ENCODE measurements around the gene LARP1.

The LARP1 gene

DNA sequence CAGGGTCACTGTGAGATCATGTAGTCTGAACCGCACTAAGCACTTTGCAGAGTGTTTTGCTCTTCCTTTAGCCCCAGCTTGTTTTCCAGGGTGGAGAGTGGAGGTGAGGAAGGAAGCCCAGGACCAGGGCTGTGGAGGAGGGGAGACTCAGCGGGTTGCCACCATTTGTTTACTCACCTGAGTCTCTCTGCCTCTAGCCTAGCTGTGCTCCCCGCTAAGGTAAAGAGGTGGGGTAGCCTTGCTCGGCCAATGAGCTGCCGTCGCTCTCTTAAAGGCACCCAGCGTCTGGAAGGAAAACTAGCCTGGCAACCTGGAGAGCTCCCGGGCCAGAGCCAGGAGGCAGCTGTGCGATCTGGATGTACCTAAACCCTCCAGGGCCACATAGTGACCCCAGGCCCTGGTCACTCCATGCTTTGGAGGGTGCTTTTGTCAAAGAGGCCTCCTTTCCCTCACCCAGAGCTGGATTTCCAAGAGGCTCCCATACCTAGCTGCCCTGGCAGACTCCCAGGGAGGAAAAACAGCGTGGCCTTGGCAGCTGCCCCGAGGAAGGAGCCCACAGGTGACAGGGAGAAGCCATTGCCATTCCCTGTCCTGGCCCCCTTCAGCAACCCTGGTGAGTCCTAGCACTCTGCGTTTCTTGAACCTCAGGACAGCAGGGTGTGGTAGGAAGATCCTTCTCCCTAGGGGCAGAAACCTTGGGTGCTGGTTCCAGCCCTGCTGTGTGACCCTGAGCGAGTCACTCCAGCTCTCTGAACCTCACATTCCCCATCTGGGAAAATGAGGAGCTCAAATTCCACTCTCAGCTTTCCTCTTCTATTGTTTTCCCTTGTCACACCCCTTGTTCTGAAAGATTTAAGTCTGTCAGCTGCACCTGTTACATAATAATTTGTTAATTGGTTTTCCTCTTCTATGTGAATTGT is 42.4 kb upstream of the LARP1 start:
- no peak for TF ChIP-seq EZH2phosphoT487 (conservative IDR thresholded peaks at IDR 0.05; ENCODE audit: low read length)
- TF ChIP-seq, protein P1, sequence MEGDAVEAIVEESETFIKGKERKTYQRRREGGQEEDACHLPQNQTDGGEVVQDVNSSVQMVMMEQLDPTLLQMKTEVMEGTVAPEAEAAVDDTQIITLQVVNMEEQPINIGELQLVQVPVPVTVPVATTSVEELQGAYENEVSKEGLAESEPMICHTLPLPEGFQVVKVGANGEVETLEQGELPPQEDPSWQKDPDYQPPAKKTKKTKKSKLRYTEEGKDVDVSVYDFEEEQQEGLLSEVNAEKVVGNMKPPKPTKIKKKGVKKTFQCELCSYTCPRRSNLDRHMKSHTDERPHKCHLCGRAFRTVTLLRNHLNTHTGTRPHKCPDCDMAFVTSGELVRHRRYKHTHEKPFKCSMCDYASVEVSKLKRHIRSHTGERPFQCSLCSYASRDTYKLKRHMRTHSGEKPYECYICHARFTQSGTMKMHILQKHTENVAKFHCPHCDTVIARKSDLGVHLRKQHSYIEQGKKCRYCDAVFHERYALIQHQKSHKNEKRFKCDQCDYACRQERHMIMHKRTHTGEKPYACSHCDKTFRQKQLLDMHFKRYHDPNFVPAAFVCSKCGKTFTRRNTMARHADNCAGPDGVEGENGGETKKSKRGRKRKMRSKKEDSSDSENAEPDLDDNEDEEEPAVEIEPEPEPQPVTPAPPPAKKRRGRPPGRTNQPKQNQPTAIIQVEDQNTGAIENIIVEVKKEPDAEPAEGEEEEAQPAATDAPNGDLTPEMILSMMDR (IDR thresholded peaks at IDR 0.05; ENCODE audit: insufficient read depth, low read length, poor library complexity, severe bottlenecking), result no peak
- Histone ChIP-seq H3K9me2 (replicated peaks; ENCODE audit: insufficient read depth, low read length) (no peaks in the 10 kb centered on the region), H3K27me3 (ENCODE audit: low read length) (no peaks in the 10 kb centered on the region), H3K4me3 (ENCODE audit: insufficient read depth, low read length, poor library complexity, severe bottlenecking) (no peak overlapping the region), H3F3A (ENCODE audit: insufficient read depth) (no peaks in the 10 kb centered on the region), H2AFZ (ENCODE audit: low read depth, low read length, severe bottlenecking) (no peak overlapping the region), H3K9ac (ENCODE audit: low read length) (no peak overlapping the region), H3K27ac (ENCODE audit: low read depth, low read length) (no peak overlapping the region), H3K36me3 (ENCODE audit: low read length) (no peaks in the 10 kb centered on the region), H4K20me1 (ENCODE audit: low read depth, low read length) (no peaks in the 10 kb centered on the region), H3K79me2 (ENCODE audit: insufficient read depth, low read length) (0 out of 2 replicates have a peak, but pooled peaks cover 4% of the 10 kb centered on the region), H3K9me3 (ENCODE audit: insufficient read depth, low read length) (no peaks in the 10 kb centered on the region), H3K4me2 (ENCODE audit: low read depth, low read length, poor library complexity, severe bottlenecking) (no peak overlapping the region)

DNA sequence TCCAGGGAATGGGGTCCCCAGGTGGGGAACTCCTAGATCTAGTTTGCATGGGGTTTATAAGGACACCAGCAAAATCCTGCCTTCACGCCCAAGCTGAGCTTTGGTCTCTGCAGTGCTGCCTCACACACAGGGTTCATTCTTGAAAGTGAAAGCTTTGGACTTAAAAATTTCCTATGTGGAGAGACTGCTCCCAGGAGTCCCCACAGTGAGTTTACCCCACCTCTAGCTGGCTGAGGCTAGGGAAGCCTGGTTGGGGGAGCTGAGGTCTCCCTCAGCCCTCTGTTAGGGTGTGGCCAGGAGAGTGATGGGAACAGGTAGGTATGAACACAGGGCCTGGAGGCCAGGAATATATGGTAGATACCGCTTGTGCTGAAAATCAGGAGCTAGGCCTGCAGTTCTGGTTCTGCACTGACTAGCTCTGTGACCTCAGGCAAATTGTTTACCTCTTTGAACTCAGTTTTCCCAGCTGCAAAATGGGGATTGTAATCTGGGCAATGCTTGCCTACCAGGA is 41.5 kb upstream of the LARP1 start:
- Histone ChIP-seq H4K20me1 (ENCODE audit: low read depth, low read length) (no peaks in the 10 kb centered on the region), H3K9ac (ENCODE audit: low read length) (no peak overlapping the region), H3K9me3 (ENCODE audit: insufficient read depth, low read length) (no peaks in the 10 kb centered on the region), H3K36me3 (ENCODE audit: low read length) (no peaks in the 10 kb centered on the region), H3K27ac (ENCODE audit: low read depth, low read length) (no peak overlapping the region), H3K4me3 (ENCODE audit: insufficient read depth, low read length, poor library complexity, severe bottlenecking) (no peak overlapping the region), H3K9me2 (replicated peaks; ENCODE audit: insufficient read depth, low read length) (no peaks in the 10 kb centered on the region), H3K4me2 (ENCODE audit: low read depth, low read length, poor library complexity, severe bottlenecking) (no peak overlapping the region), H3K27me3 (ENCODE audit: low read length) (no peaks in the 10 kb centered on the region), H3K79me2 (ENCODE audit: insufficient read depth, low read length) (0 out of 2 replicates have a peak, but pooled peaks cover 4% of the 10 kb centered on the region), H3F3A (ENCODE audit: insufficient read depth) (no peaks in the 10 kb centered on the region), H2AFZ (ENCODE audit: low read depth, low read length, severe bottlenecking) (no peak overlapping the region)
- no peak for TF ChIP-seq EZH2phosphoT487 (conservative IDR thresholded peaks at IDR 0.05; ENCODE audit: low read length)

DNA sequence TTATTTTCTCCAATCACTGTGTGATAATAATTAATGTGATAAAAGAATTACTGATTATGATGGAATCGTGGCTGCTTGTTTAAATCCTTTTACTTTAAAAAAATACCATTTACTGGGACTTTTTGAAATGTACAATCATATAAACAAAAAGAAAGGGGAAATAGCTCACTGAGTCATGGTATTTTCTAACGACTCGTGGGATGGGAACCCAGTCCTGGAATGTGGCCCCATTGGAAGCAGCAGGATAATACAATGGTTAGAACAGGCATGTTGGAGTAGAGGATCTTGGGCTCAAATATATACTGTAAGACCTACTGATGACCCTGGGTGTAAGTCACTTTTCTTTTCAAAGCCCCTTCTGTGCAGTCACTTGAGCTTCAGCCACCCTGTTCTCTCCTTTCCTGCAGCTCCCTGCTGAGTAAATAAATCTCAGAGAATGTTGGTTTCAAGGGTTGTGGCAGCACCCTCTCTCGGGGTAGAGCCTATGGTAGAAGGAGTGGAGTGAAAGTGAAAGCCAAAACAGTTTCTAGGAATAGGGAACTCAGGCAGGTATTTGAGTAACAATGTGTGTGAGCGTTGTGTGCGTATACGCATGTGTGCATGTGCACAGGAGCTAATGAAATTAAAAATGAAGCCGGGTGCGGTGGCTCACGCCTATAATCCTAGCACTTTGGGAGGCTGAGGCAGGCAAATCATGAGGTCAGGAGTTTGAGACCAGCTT is 40.8 kb upstream of the LARP1 start:
- no peak overlapping the region for H3K4me2 ChIP-seq (ENCODE audit: low read depth, low read length, poor library complexity, severe bottlenecking)
- H3K36me3 ChIP-seq (ENCODE audit: low read length), result no peaks in the 10 kb centered on the region
- no peaks in the 10 kb centered on the region for H3K27me3 ChIP-seq (ENCODE audit: low read length)
- H3K4me3 ChIP-seq (ENCODE audit: insufficient read depth, low read length, poor library complexity, severe bottlenecking), result no peak overlapping the region
- TF ChIP-seq EZH2phosphoT487 (conservative IDR thresholded peaks at IDR 0.05; ENCODE audit: low read length), result no peak
- TF ChIP-seq, protein P1 (IDR thresholded peaks at IDR 0.05; ENCODE audit: insufficient read depth, low read length, poor library complexity, severe bottlenecking), result no peak
- H3K79me2 ChIP-seq (ENCODE audit: insufficient read depth, low read length), result 0 out of 2 replicates have a peak, but pooled peaks cover 4% of the 10 kb centered on the region
- no peak overlapping the region for H3K9ac ChIP-seq (ENCODE audit: low read length)
- no peaks in the 10 kb centered on the region for H3K9me2 ChIP-seq (replicated peaks; ENCODE audit: insufficient read depth, low read length)
- no peaks in the 10 kb centered on the region for H3F3A ChIP-seq (ENCODE audit: insufficient read depth)
- no peaks in the 10 kb centered on the region for H4K20me1 ChIP-seq (ENCODE audit: low read depth, low read length)
- H3K27ac ChIP-seq (ENCODE audit: low read depth, low read length), result no peak overlapping the region
- no peak overlapping the region for H2AFZ ChIP-seq (ENCODE audit: low read depth, low read length, severe bottlenecking)
- H3K9me3 ChIP-seq (ENCODE audit: insufficient read depth, low read length), result no peaks in the 10 kb centered on the region
